Stimulated activated naive CD8-positive, alpha-beta T cell treated with anti-CD3 and anti-CD28 coated beads, Interleukin-15, Interleukin-2, amounts not matched to agents 100 ng/mL and 50 ng/mL, for 24 hours (primary cell): ENCODE data around the gene KCNN3.
A peak's percentile ranks its signal among the peaks of the same experiment; 100 is the strongest.

ENCODE experiments used
- H3K27ac Mint-ChIP-seq: one replicate; pipeline ENCODE4 v1.8.0; 2021; ENCODE audit warnings: mild to moderate bottlenecking, mixed read lengths
- H3K27me3 Mint-ChIP-seq: one replicate; pipeline ENCODE4 v1.8.0; 2021; ENCODE audit warnings: mixed read lengths
- H3K36me3 Mint-ChIP-seq: one replicate; pipeline ENCODE4 v1.8.0; 2021; ENCODE audit warnings: low read depth, mixed read lengths
- H3K4me1 Mint-ChIP-seq: one replicate; pipeline ENCODE4 v1.8.0; 2021; ENCODE audit warnings: low read depth, mixed read lengths
- H3K4me3 Mint-ChIP-seq: one replicate; pipeline ENCODE4 v1.8.0; 2021; ENCODE audit warnings: mild to moderate bottlenecking, mixed read lengths
- H3K9me3 Mint-ChIP-seq: one replicate; pipeline ENCODE4 v1.8.0; 2021; ENCODE audit warnings: mixed read lengths

The KCNN3 gene

DNA sequence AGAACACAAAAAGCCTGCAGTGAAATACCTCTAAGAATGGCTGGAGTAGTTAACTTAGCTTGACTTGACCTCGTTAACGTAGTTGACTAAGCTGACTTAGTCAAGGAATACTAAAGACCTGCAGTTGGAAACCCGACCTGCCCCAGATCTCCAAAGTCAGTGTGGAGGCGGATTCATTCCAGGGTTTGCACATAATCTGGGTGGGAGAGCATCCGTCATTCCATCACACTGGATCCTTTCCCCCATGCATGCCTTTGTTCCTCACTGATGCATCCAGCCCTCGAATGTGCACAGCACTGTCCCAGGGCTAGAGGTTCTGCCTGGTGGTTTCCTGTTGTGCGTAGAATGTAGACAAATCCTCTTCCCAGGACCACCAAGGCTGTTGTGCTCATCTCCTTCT is 76.4 kb downstream of the KCNN3 start:
- no peak overlapping the region for H3K4me3 Mint-ChIP-seq
- no peaks in the 10 kb centered on the region for H3K36me3 Mint-ChIP-seq
- H3K4me1 Mint-ChIP-seq = peaks cover 31% of the 10 kb centered on the region
- H3K27ac Mint-ChIP-seq = no peak overlapping the region
- peaks cover 10% of the 10 kb centered on the region for H3K27me3 Mint-ChIP-seq
- no peaks in the 10 kb centered on the region for H3K9me3 Mint-ChIP-seq

DNA sequence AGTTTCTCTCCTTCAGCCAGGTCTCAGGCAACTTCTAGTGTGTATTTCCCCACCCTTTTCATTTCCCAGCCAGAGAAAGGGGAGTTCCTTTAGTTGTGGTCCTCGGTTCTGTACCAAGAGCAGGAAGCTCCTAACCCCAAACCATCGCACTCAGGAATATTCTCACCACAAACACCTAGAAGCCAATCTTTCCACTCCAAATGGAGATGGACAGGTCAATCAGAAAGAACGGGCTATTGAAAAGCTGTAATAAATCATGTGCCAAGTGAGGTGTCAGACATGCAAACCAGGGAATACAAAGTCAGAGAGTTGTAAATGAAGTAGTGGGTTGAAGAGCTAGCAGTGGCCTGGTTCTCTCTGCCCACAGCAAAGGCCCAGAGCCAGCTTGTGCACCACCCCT is 77.2 kb downstream of the KCNN3 start:
- peaks cover 10% of the 10 kb centered on the region for H3K27me3 Mint-ChIP-seq
- H3K4me1 Mint-ChIP-seq = peaks cover 31% of the 10 kb centered on the region
- H3K9me3 Mint-ChIP-seq = no peaks in the 10 kb centered on the region
- H3K27ac Mint-ChIP-seq = no peak overlapping the region
- no peaks in the 10 kb centered on the region for H3K36me3 Mint-ChIP-seq
- H3K4me3 Mint-ChIP-seq = no peak overlapping the region

DNA sequence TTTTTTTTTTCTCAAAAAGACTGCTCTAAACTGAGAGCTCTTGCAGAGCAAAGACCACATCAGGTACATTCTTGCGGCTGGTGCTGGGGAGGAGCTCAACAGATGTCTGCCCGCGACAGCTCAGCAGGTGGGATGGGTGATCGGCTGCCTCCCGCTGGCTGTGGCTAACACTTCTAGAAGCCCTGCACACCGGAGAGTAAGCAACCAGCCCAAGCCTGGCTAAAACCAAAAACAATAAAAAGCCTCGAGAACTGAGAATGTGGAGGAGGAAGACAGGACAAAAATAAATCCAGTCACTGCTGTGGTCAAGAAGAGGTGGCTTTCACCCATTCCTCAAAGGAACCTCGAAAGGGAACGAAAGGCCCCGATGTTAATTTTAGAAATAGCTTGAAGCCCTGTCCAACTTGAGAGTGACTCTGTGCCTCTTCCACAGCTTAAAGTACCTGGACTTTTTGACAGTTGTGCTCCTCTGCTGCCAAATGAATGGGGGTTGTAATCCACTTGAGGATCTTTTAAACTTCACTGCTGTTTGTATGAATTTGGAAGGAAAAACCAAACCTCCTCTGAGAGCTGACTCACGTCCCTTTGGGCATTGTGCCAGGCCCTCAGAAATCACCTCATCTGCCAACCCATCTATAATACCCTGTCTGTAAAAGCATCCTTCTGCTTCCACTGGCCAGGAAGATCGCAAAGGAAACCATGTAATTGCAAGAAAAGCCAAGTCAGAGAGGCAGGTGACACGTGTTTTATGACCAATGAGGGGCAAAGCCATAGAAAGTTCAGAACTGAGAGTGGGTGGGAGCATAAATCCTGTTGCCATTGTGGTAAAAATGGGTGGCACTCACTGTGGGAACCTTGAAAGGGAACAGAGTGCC is 78.6 kb downstream of the KCNN3 start:
- Mint-ChIP-seq H3K27ac (peak overlapping the region; percentile 88), H3K9me3 (no peaks in the 10 kb centered on the region), H3K4me3 (peak overlapping the region; percentile 59), H3K27me3 (peaks cover 10% of the 10 kb centered on the region), H3K4me1 (peaks cover 31% of the 10 kb centered on the region), H3K36me3 (no peaks in the 10 kb centered on the region)

DNA sequence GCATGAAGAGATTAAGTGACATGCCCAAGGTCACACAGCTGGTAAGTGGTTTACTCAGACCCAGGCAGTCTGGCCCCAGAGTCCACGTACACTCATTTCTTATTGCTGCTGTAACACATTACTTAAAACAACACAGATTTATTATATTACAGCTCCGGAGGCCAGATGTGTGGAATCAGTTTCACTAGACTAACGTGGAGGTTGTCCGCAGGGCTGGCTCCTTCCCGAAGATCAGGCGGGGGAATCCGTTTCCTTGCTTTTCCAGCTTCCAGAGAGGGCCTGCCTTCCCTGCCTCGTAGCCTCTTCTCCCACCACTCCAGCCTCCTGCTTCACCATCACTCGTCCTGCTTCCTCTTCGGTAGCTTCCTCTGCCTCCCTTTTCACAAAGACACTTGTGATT is 81.2 kb downstream of the KCNN3 start:
- Mint-ChIP-seq H3K9me3 (no peaks in the 10 kb centered on the region), H3K36me3 (no peaks in the 10 kb centered on the region), H3K4me1 (peaks cover 53% of the 10 kb centered on the region), H3K4me3 (no peak overlapping the region), H3K27ac (no peak overlapping the region), H3K27me3 (peaks cover 7% of the 10 kb centered on the region)

DNA sequence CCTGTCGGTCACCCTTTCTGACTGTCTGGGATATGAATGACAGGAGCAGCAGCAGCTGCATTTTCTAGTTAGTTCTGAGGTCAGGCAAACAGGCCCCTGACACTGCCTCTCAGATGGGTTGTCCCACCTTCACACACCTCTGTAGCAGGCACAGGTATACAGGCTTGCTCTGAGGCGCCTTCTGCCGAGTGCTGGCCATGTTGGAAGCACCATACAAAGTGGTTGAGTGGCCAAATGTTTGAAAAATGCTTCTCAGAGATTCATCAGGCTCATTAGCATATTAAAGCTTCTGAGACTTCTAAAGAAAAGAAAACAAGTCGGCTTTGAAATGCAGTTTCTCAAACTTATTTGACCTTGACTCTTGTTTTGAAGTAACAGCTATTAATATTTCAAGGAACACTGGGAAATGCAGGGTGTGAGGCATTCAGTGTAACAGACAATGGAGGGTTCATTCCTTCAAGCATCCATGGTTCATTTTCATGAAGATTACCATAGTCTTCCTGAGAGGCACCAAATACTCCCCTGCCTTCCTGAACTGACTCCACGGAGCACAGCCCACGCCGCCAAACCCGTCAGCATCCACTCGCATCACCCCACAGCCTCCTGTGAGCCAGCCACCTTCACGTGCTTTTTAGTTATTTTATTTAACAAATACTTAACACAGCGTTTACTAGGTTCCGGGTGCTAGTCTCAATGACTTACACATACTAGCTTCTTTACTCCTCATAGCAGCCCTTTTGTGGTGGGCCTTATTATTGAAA is 81.8 kb downstream of the KCNN3 start:
- Mint-ChIP-seq H3K4me3 (no peak overlapping the region), H3K4me1 (peaks cover 59% of the 10 kb centered on the region), H3K36me3 (no peaks in the 10 kb centered on the region), H3K27me3 (peaks cover 5% of the 10 kb centered on the region), H3K27ac (no peak overlapping the region), H3K9me3 (no peaks in the 10 kb centered on the region)

DNA sequence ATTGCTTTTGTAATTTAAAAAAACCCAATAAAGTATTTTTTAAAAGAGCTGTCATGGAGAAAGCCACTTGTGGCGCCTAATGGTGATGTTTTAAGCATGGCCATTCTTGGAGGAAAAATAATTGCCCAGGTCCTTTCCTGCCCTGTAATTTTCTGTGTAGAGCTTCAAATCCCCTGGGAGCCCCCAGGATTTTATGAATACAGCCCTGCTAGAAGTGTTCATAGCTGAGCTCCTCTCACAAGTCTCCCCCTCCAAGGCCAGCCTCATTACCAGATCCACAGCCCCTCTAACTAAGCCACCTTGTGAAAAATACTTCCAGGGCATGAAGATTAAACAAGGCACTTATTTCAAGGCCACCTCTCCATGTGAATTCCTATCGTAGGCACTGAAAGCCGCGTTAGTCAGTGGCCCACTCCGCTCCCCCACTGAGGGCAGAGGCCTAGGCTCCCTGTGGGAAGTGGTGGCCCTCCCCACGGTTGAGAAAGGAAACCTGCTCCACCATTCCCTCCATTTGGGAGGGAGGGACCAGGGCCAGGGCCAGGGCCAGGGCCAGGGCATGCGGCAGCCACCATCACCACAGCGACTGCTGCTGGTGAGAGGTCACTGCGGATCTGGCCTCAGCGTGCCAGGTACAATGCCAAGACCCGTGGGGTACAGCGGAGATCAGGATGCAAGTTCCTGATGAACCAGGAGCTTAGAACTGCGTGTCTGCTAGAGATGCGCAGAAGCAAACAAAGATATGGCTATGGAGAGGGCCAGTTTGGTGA is 83.1 kb downstream of the KCNN3 start:
- H3K36me3 Mint-ChIP-seq = no peaks in the 10 kb centered on the region
- no peaks in the 10 kb centered on the region for H3K27me3 Mint-ChIP-seq
- H3K9me3 Mint-ChIP-seq = no peaks in the 10 kb centered on the region
- H3K4me1 Mint-ChIP-seq = peaks cover 50% of the 10 kb centered on the region
- no peak overlapping the region for H3K4me3 Mint-ChIP-seq
- peak overlapping the region; percentile 8 for H3K27ac Mint-ChIP-seq

DNA sequence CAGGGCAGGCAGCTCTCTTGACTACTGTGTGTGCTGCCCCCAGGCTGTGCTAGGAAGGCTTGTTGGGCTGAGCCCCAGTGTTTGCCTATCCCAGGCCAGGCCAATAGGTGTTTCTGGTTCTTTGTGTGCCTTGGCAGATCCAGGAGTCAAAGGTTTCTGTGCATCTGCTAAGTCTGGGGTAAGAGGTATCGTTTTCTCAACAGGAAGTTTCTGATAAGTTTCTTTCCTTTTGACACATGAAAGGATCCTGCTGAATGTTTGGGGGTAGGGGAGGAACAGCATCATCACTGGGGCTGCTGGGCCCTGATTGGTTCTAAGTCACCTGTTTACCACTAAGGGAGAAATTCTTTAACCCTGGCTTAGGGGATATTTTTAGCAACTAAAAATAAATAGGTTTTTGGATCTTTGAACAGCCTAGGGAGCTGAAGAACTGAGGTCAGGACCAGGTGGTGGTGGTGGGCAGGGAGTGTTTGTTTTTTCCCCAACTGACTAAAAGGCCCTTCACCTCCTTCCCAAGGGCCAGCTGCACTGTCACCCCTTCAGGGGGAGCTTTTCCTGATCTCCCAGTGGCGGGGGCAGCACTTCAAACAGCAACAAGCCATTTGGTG is 85.1 kb downstream of the KCNN3 start:
- Mint-ChIP-seq H3K27ac (peak overlapping the region; percentile 91), H3K27me3 (no peaks in the 10 kb centered on the region), H3K36me3 (no peaks in the 10 kb centered on the region), H3K4me1 (peaks cover 31% of the 10 kb centered on the region), H3K9me3 (no peaks in the 10 kb centered on the region), H3K4me3 (peak overlapping the region; percentile 22)

DNA sequence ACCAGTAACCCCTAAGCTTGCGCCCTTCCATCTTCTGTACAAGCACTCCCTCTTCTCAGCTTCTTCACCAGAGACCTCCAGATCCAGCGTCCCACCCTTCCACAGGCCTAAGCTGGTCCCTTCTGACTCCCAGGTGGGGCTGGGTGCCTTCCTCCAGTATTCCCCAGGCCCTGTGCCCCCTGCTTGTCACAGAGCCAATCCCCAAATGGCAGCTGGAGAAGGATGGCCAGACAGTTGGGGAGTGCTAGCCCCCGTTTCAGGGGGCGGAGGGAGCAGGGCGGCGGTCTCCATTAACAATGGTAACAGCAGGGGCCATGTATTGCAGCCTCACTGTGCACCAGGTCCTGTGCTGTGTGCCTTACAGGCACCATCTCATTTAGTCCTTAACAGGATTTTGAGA is 85.7 kb downstream of the KCNN3 start:
- Mint-ChIP-seq H3K36me3 (no peaks in the 10 kb centered on the region), H3K4me1 (peaks cover 31% of the 10 kb centered on the region), H3K9me3 (no peaks in the 10 kb centered on the region), H3K27ac (peak overlapping the region; percentile 91), H3K27me3 (no peaks in the 10 kb centered on the region), H3K4me3 (peak overlapping the region; percentile 22)

DNA sequence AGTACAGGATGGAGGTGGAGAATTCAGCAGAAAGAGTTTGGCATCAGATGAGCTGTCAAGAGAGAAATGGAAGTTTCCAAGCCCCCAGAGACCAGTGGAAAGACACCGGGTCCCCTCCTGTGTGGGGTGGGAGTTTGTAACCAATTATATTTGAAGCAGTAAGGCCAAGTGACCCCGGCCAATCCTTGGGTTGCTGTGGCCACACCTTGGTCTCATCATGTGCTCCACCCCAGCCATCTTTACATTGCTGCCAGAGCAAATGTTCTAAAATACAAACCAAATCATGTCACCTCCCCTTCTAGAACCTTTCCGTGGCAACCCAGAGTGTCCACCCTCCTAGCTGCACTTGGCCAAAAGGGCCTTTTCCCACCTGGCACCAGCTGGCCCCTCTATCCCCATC is 86.1 kb downstream of the KCNN3 start:
- H3K4me1 Mint-ChIP-seq = peaks cover 31% of the 10 kb centered on the region
- peaks cover under 1% of the 10 kb centered on the region for H3K9me3 Mint-ChIP-seq
- peaks cover under 1% of the 10 kb centered on the region for H3K36me3 Mint-ChIP-seq

DNA sequence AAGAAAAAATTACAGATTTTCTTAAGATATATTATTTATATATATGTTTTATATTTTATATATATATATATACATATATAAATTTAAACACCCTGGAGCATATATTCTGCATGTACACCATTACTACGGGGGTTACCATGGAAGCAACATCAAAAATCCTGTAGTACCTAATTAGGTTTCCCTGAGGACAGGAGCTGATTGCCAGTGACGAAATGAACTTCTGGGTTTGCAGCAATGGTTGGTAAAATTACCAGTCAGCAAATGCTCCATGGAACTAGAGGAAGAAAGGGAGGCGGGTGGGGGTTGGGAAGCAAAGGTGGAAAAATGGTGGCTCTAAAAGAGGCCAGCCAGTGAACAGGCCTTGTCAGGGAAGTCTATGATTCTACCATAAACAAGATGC is 89.5 kb downstream of the KCNN3 start:
- Mint-ChIP-seq H3K27me3 (no peaks in the 10 kb centered on the region), H3K36me3 (peaks cover 4% of the 10 kb centered on the region), H3K9me3 (peaks cover 4% of the 10 kb centered on the region), H3K4me3 (no peak overlapping the region), H3K4me1 (peaks cover 36% of the 10 kb centered on the region), H3K27ac (no peak overlapping the region)

More for the DNA sequence above, 86.1 kb downstream of the KCNN3 start:
- Mint-ChIP-seq H3K27ac (peak overlapping the region; percentile 91), H3K27me3 (no peaks in the 10 kb centered on the region), H3K4me3 (no peak overlapping the region)

DNA sequence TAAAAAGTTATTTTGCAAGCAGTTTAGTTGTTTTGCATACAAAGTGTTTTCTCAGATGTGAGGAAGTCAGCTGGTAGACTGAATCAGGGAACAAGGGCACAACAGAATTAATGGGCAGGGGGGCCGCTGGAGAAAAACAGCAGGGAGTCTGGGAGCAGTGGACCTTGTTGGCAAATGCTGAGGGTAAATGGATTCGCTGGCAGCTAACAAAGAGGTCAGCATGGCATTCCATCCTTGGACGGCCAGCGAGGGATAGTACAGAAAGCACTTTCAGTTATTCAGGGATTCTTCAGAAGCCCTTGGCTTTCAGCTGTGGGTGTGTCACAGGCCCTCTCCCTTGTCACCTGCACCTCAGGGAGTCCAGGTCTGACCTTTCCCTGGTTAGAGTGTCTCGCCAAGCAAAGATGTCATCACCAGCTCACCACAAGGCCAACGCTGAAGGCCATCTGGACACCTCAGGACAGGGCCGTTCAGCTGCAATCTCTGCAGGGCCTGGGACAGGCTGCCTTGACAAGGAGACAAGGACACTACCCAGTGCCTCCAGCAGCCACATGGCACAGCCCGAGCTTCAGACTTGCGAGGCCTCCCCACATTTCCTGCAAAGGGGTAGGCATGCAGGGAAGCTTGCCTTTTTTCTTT is 90.4 kb downstream of the KCNN3 start:
- H3K9me3 Mint-ChIP-seq = peaks cover 4% of the 10 kb centered on the region
- H3K27ac Mint-ChIP-seq = no peak overlapping the region
- H3K27me3 Mint-ChIP-seq = no peaks in the 10 kb centered on the region
- no peak overlapping the region for H3K4me3 Mint-ChIP-seq
- H3K36me3 Mint-ChIP-seq = peaks cover 4% of the 10 kb centered on the region
- H3K4me1 Mint-ChIP-seq = peaks cover 27% of the 10 kb centered on the region

DNA sequence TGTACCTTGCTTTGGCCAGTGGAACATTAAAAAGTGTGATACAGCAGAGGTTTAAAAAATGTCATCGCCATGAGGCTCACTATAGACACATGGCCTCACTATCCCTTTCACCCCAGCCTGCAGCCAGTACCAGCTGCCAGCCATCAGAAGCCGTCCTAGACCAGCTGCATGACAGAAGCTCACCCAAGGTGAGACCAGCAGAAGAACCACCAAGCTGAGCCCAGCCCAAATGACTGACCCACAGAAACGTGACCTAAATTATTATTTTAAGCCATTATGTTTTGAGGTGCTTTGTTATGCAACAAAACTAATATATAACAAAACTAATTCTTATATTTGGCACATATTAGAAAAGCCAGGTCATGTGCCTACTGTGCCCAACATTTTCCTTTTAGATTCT is 91.1 kb downstream of the KCNN3 start:
- Mint-ChIP-seq H3K9me3 (peaks cover 4% of the 10 kb centered on the region), H3K27me3 (no peaks in the 10 kb centered on the region), H3K27ac (no peak overlapping the region), H3K36me3 (peaks cover 4% of the 10 kb centered on the region), H3K4me3 (no peak overlapping the region), H3K4me1 (peaks cover 20% of the 10 kb centered on the region)

DNA sequence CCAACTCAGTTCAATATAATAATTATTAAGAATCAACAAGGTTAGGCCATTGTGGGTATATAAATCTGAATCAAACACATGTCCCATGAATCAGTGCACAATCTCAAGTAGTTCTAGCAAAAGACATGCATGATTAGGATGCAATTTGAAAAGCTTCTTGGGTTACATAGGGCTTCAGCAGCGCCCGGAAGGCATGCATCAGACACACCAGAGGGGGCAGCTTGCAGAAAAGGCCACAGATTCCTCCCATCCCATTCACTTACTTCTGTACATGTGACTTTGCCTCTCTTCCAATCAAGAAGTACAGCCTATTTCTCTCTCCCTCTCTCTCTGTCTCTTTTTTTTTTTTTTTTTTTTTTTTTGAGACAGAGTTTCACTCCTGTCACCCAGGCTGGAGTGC is 91.8 kb downstream of the KCNN3 start:
- Mint-ChIP-seq H3K27me3 (no peaks in the 10 kb centered on the region), H3K4me1 (peaks cover 13% of the 10 kb centered on the region), H3K4me3 (no peak overlapping the region)

DNA sequence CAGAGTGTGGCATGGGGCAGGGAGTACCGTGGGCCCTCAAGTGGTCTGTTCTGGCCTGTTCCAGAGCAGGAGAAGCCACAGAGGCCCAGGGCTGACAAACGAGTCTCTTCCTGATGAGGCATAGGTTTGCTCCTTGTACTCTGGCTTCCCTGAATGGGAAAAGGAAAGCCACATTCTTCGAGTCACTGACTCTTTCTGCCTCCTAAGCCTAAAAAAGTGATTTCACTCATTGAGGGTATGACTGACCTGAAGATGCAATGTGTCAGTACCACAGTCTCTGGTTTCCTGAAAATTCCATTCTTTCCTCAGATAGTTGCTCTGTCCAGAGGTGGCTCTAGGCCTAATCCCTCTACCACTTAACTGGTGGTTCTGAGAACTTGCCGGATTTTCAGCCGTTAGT is 92.3 kb downstream of the KCNN3 start:
- no peaks in the 10 kb centered on the region for H3K27me3 Mint-ChIP-seq
- peaks cover 15% of the 10 kb centered on the region for H3K4me1 Mint-ChIP-seq
- no peak overlapping the region for H3K4me3 Mint-ChIP-seq
- no peak overlapping the region for H3K27ac Mint-ChIP-seq
- peaks cover 4% of the 10 kb centered on the region for H3K9me3 Mint-ChIP-seq
- peaks cover 4% of the 10 kb centered on the region for H3K36me3 Mint-ChIP-seq

More for the DNA sequence above, 91.8 kb downstream of the KCNN3 start:
- H3K27ac Mint-ChIP-seq = no peak overlapping the region
- peaks cover 4% of the 10 kb centered on the region for H3K9me3 Mint-ChIP-seq
- H3K36me3 Mint-ChIP-seq = peaks cover 4% of the 10 kb centered on the region
